ENCODE measurements around the gene RAET1G.
A peak's percentile ranks its signal among the peaks of the same experiment; 100 is the strongest.
"Not testable (repeated sequence)": the region's sequence is repeated elsewhere in the genome, so short reads cannot be mapped to it uniquely, and the experiment has no call there.

The RAET1G gene

GRCh38 chr6:149939909-149940671 lies 17.2 kb upstream of the RAET1G start:
- H3K4me3 ChIP-seq (ENCODE audit: low read length) = no peak overlapping the region
- DNase-seq = no peak
- H3K9me2 ChIP-seq (replicated peaks; ENCODE audit: insufficient read depth, low read length) = no peaks in the 10 kb centered on the region
- no peaks in the 10 kb centered on the region for H3K79me2 ChIP-seq (ENCODE audit: low read length)
- H3K9ac ChIP-seq (ENCODE audit: low read length) = no peak overlapping the region
- H3K4me1 ChIP-seq (ENCODE audit: low read length) = 0 out of 2 replicates have a peak, but pooled peaks cover 8% of the 10 kb centered on the region
- H4K20me1 ChIP-seq (ENCODE audit: insufficient read depth, low read length) = no peaks in the 10 kb centered on the region
- no peak overlapping the region for H2AFZ ChIP-seq (ENCODE audit: low read length)
- no peak overlapping the region for H3K4me2 ChIP-seq (ENCODE audit: low read depth, low read length)
- TF ChIP-seq EZH2 (optimal IDR thresholded peaks at IDR 0.05; ENCODE audit: low read depth, low read length) (no peak), EZH2phosphoT487 (IDR thresholded peaks at IDR 0.05; ENCODE audit: low read length) (no peak), CTCF (IDR thresholded peaks at IDR 0.05; ENCODE audit: low read length) (no peak)
- no peaks in the 10 kb centered on the region for H3K9me3 ChIP-seq (replicated peaks; ENCODE audit: insufficient read depth, low read length)
- no peaks in the 10 kb centered on the region for H3F3A ChIP-seq (ENCODE audit: insufficient read depth, low read length)
- no peak overlapping the region for H3K27ac ChIP-seq (ENCODE audit: low read length)
- H3K27me3 ChIP-seq (replicated peaks; ENCODE audit: insufficient read depth, low read length) = peaks cover 61% of the 10 kb centered on the region
- no peaks in the 10 kb centered on the region for H3K36me3 ChIP-seq (replicated peaks; ENCODE audit: insufficient read depth, low read length)

- no peak for TF ChIP-seq EZH2 (optimal IDR thresholded peaks at IDR 0.05; ENCODE audit: low read depth, low read length)
- TF ChIP-seq EZH2phosphoT487 (IDR thresholded peaks at IDR 0.05; ENCODE audit: low read length) = no peak
- TF ChIP-seq CTCF (IDR thresholded peaks at IDR 0.05; ENCODE audit: low read length) = no peak
- H3K79me2 ChIP-seq (ENCODE audit: low read length) = no peaks in the 10 kb centered on the region
- peak overlapping the region; percentile 27; the same call in 1 of the 2 replicates for H3K4me3 ChIP-seq (ENCODE audit: low read length)
- DNase-seq = no peak
- no peaks in the 10 kb centered on the region for H3K36me3 ChIP-seq (replicated peaks; ENCODE audit: insufficient read depth, low read length)
- H3K27me3 ChIP-seq (replicated peaks; ENCODE audit: insufficient read depth, low read length) = peaks cover 69% of the 10 kb centered on the region
- H3K4me1 ChIP-seq (ENCODE audit: low read length) = 0 out of 2 replicates have a peak, but pooled peaks cover 8% of the 10 kb centered on the region
- H3K9me3 ChIP-seq (replicated peaks; ENCODE audit: insufficient read depth, low read length) = no peaks in the 10 kb centered on the region
- no peak overlapping the region for H3K27ac ChIP-seq (ENCODE audit: low read length)
- H3F3A ChIP-seq (ENCODE audit: insufficient read depth, low read length) = no peaks in the 10 kb centered on the region
- H3K9me2 ChIP-seq (replicated peaks; ENCODE audit: insufficient read depth, low read length) = no peaks in the 10 kb centered on the region
- H3K4me2 ChIP-seq (ENCODE audit: low read depth, low read length) = peak overlapping the region; percentile 81
- no peaks in the 10 kb centered on the region for H4K20me1 ChIP-seq (ENCODE audit: insufficient read depth, low read length)
- H2AFZ ChIP-seq (ENCODE audit: low read length) = no peak overlapping the region
- no peak overlapping the region for H3K9ac ChIP-seq (ENCODE audit: low read length)
Measured at GRCh38 chr6:149939356-149939648, 16.4 kb upstream of the RAET1G start.

- no peaks in the 10 kb centered on the region for H3K9me3 ChIP-seq (replicated peaks; ENCODE audit: insufficient read depth, low read length)
- peak; percentile 61 for DNase-seq
- H3K9me2 ChIP-seq (replicated peaks; ENCODE audit: insufficient read depth, low read length) = no peaks in the 10 kb centered on the region
- no peak overlapping the region for H2AFZ ChIP-seq (ENCODE audit: low read length)
- no peaks in the 10 kb centered on the region for H4K20me1 ChIP-seq (ENCODE audit: insufficient read depth, low read length)
- TF ChIP-seq CTCF (IDR thresholded peaks at IDR 0.05; ENCODE audit: low read length) (no peak), EZH2phosphoT487 (IDR thresholded peaks at IDR 0.05; ENCODE audit: low read length) (no peak), EZH2 (optimal IDR thresholded peaks at IDR 0.05; ENCODE audit: low read depth, low read length) (no peak)
- no peaks in the 10 kb centered on the region for H3K79me2 ChIP-seq (ENCODE audit: low read length)
- H3K27ac ChIP-seq (ENCODE audit: low read length) = no peak overlapping the region
- 0 out of 2 replicates have a peak, but pooled peaks cover 8% of the 10 kb centered on the region for H3K4me1 ChIP-seq (ENCODE audit: low read length)
- H3K27me3 ChIP-seq (replicated peaks; ENCODE audit: insufficient read depth, low read length) = peaks cover 72% of the 10 kb centered on the region
- no peaks in the 10 kb centered on the region for H3F3A ChIP-seq (ENCODE audit: insufficient read depth, low read length)
- peak overlapping the region; percentile 81 for H3K4me2 ChIP-seq (ENCODE audit: low read depth, low read length)
- no peaks in the 10 kb centered on the region for H3K36me3 ChIP-seq (replicated peaks; ENCODE audit: insufficient read depth, low read length)
- peak overlapping the region; percentile 27; the same call in 1 of the 2 replicates for H3K4me3 ChIP-seq (ENCODE audit: low read length)
- H3K9ac ChIP-seq (ENCODE audit: low read length) = no peak overlapping the region
Measured at GRCh38 chr6:149938571-149939355, 15.8 kb upstream of the RAET1G start.

GRCh38 chr6:149938013-149938570 lies 15.2 kb upstream of the RAET1G start:
- H3K36me3 ChIP-seq (replicated peaks; ENCODE audit: insufficient read depth, low read length); H3K9ac ChIP-seq (ENCODE audit: low read length); H3K4me1 ChIP-seq (ENCODE audit: low read length); H4K20me1 ChIP-seq (ENCODE audit: insufficient read depth, low read length); H3K4me3 ChIP-seq (ENCODE audit: low read length); H3K9me2 ChIP-seq (replicated peaks; ENCODE audit: insufficient read depth, low read length); H3K9me3 ChIP-seq (replicated peaks; ENCODE audit: insufficient read depth, low read length); H2AFZ ChIP-seq (ENCODE audit: low read length); H3F3A ChIP-seq (ENCODE audit: insufficient read depth, low read length); H3K79me2 ChIP-seq (ENCODE audit: low read length); DNase-seq; H3K27ac ChIP-seq (ENCODE audit: low read length): not testable (repeated sequence)
- peak overlapping the region; percentile 81; the same call in 1 of the 2 replicates for H3K4me2 ChIP-seq (ENCODE audit: low read depth, low read length)
- peaks cover 78% of the 10 kb centered on the region for H3K27me3 ChIP-seq (replicated peaks; ENCODE audit: insufficient read depth, low read length)

Measured in MM.1S (cell line).